ENCODE data around the gene TMEM250. TPM values are rescaled to one million over a fixed set of nuclear protein-coding genes. Genes with fewer than 3 reads are reported as not detected.

TMEM250 gene
- total RNA-seq, 1 experiment from 2014 or later = 37.5 TPM

DNA sequence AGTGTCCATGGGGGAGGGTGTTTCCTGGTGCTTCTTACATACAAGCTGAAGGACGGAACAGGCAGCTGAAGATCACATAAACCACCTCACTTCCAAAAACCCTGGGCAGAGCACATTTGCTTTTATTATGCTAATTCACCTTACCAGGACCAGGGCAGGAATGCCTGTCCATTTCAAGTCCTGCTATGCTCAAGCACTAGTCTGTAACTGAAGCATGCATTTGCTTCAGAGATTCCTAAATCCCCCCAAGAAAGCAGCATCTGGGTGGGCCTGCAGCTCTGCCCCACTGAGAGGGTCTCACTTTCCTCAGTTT, 14.2 kb downstream of the TMEM250 start:
- H3K4me1 ChIP-seq (ENCODE audit: control insufficient read depth in 1 of 2, insufficient read depth in 2 of 2, low read length in 2 of 2) = peaks cover 37 to 43% of the 10 kb centered on the region in 2 experiments
- RAD21 ChIA-PET (ENCODE audit: low non-redundant PET in 1 of 2, low total read pairs in 2 of 2, uncharacterized antibody in 2 of 2, unreplicated experiment in 2 of 2) = no interaction called here
- DNase-seq (ENCODE audit: low read depth, low spot score) (no peak), ATAC-seq (no peak)
- no peak overlapping the region for H3K27ac ChIP-seq (ENCODE audit: low read depth, low read length)
- H2AFZ ChIP-seq (ENCODE audit: low read depth, low read length, poor library complexity, severe bottlenecking) = no peak overlapping the region
- POLR2A ChIA-PET = no interaction called here
- CTCF ChIA-PET = no interaction called here
- TF ChIP-seq SRF (IDR thresholded peaks at IDR 0.05; ENCODE audit: low read depth) (no peak), EZH2 (IDR thresholded peaks at IDR 0.05) (no peak), SP1 (IDR thresholded peaks at IDR 0.05; ENCODE audit: low read depth) (no peak), SIN3A (IDR thresholded peaks at IDR 0.05; ENCODE audit: low read depth) (no peak), YY1 (IDR thresholded peaks at IDR 0.05; ENCODE audit: extremely low read depth, insufficient replicate concordance, low read depth, low read length) (no peak), JUND (IDR thresholded peaks at IDR 0.05) (no peak), POLR2AphosphoS5 (IDR thresholded peaks at IDR 0.05; ENCODE audit: low read depth, low read length) (no peak), RAD21 (IDR thresholded peaks at IDR 0.05; ENCODE audit: low read depth) (no peak), ZNF274 (IDR thresholded peaks at IDR 0.05; ENCODE audit: low read depth, low read length) (no peak), ELF1 (IDR thresholded peaks at IDR 0.05; ENCODE audit: borderline replicate concordance, low read depth) (no peak), POLR2A (IDR thresholded peaks at IDR 0.05; ENCODE audit: borderline replicate concordance, extremely low read depth, insufficient read depth, insufficient read length) (no peak), CEBPB (IDR thresholded peaks at IDR 0.05; ENCODE audit: low read depth) (no peak), EZH2phosphoT487 (IDR thresholded peaks at IDR 0.05; ENCODE audit: borderline replicate concordance) (no peak), TCF7L2 (IDR thresholded peaks at IDR 0.05; ENCODE audit: borderline replicate concordance, extremely low read depth, insufficient read depth, insufficient read length) (no peak)
- TF ChIP-seq, protein P1, sequence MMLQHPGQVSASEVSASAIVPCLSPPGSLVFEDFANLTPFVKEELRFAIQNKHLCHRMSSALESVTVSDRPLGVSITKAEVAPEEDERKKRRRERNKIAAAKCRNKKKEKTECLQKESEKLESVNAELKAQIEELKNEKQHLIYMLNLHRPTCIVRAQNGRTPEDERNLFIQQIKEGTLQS (IDR thresholded peaks at IDR 0.05) = no peak
- TF ChIP-seq, protein P2, sequence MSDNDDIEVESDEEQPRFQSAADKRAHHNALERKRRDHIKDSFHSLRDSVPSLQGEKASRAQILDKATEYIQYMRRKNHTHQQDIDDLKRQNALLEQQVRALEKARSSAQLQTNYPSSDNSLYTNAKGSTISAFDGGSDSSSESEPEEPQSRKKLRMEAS (IDR thresholded peaks at IDR 0.05) = no peak
- TF ChIP-seq, protein P3, sequence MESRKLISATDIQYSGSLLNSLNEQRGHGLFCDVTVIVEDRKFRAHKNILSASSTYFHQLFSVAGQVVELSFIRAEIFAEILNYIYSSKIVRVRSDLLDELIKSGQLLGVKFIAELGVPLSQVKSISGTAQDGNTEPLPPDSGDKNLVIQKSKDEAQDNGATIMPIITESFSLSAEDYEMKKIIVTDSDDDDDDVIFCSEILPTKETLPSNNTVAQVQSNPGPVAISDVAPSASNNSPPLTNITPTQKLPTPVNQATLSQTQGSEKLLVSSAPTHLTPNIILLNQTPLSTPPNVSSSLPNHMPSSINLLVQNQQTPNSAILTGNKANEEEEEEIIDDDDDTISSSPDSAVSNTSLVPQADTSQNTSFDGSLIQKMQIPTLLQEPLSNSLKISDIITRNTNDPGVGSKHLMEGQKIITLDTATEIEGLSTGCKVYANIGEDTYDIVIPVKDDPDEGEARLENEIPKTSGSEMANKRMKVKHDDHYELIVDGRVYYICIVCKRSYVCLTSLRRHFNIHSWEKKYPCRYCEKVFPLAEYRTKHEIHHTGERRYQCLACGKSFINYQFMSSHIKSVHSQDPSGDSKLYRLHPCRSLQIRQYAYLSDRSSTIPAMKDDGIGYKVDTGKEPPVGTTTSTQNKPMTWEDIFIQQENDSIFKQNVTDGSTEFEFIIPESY (IDR thresholded peaks at IDR 0.05; ENCODE audit: extremely low read depth, insufficient replicate concordance, low read length) = no peak
- H3K4me2 ChIP-seq (ENCODE audit: low read length) = no peak overlapping the region
- H3K9me2 ChIP-seq (ENCODE audit: insufficient read depth) = no peaks in the 10 kb centered on the region
- H4K20me1 ChIP-seq (ENCODE audit: insufficient read depth) = no peaks in the 10 kb centered on the region
- H3K9ac ChIP-seq (ENCODE audit: low read length) = no peak overlapping the region
- BruUV-seq (replicated peaks) = no TSS peak
- intact Hi-C loops (cut with micrococcal nuclease) = no loop called here
- H3K9me3 ChIP-seq (ENCODE audit: control insufficient read depth in 1 of 2, insufficient read depth in 1 of 2, low read depth in 1 of 2, low read length in 2 of 2) = no peaks in the 10 kb centered on the region
- no peaks in the 10 kb centered on the region for H3K27me3 ChIP-seq (ENCODE audit: insufficient read depth, low read length)
- H3K36me3 ChIP-seq (ENCODE audit: control insufficient read depth in 1 of 2, insufficient read depth in 2 of 2, low read length in 2 of 2) = no peaks in the 10 kb centered on the region
- no peaks in the 10 kb centered on the region for H3K79me2 ChIP-seq (ENCODE audit: insufficient read depth, low read length)
- no peak overlapping the region for H3K4me3 ChIP-seq (replicated peaks in 1 of 2; ENCODE audit: low read depth in 1 of 2, low read length in 2 of 2)
